Forelimb muscle (tissue), 1 donor: Measurements from ENCODE around the gene STK32A. TPM values are rescaled to one million over a fixed set of nuclear protein-coding genes. Genes with fewer than 3 reads are reported as not detected.

Experiments used
- DNase-seq: peaks from one replicate; pipeline ENCODE4 v3.0.0-alpha.2; 2013; ENCODE audit warnings: low read depth
- polyA plus RNA-seq: library from polyadenylated mRNA; unstranded; fragments of 120-200 nt; gene quantifications from one replicate; pipeline ENCODE4 v1.2.1, GENCODE V29; 2013; ENCODE audit not compliant: insufficient read length

The STK32A gene
- polyA plus RNA-seq, 1 donor, result 0.27 TPM

GRCh38 chr5:147259837-147260236 lies 25.0 kb downstream of the STK32A start:
- no peak for DNase-seq

GRCh38 chr5:147267082-147267832 lies 32.4 kb downstream of the STK32A start:
- no peak for DNase-seq

GRCh38 chr5:147276497-147276896 lies 41.7 kb downstream of the STK32A start:
- DNase-seq, result no peak

GRCh38 chr5:147286296-147286695 lies 51.5 kb downstream of the STK32A start:
- DNase-seq, result no peak

- no peak for DNase-seq
Observed at GRCh38 chr5:147287110-147287509, 52.3 kb downstream of the STK32A start.

- DNase-seq, result no peak
Observed at GRCh38 chr5:147290261-147290660, 55.4 kb downstream of the STK32A start.

- no peak for DNase-seq
Observed at GRCh38 chr5:147303251-147303650, 68.4 kb downstream of the STK32A start.

GRCh38 chr5:147303976-147304375 lies 69.2 kb downstream of the STK32A start:
- DNase-seq, result no peak

GRCh38 chr5:147305147-147305546 lies 70.3 kb downstream of the STK32A start:
- no peak for DNase-seq

GRCh38 chr5:147306351-147306750 lies 71.5 kb downstream of the STK32A start:
- no peak for DNase-seq

- DNase-seq, result no peak
Observed at GRCh38 chr5:147307170-147307569, 72.3 kb downstream of the STK32A start.

- no peak for DNase-seq
Observed at GRCh38 chr5:147309621-147310020, 74.8 kb downstream of the STK32A start.

- DNase-seq, result no peak
Observed at GRCh38 chr5:147310059-147310704, 75.4 kb downstream of the STK32A start.

GRCh38 chr5:147317978-147318684 lies 83.3 kb downstream of the STK32A start:
- DNase-seq, result no peak

- no peak for DNase-seq
Observed at GRCh38 chr5:147321569-147321968, 86.7 kb downstream of the STK32A start.

GRCh38 chr5:147327421-147327820 lies 92.6 kb downstream of the STK32A start:
- DNase-seq, result no peak

GRCh38 chr5:147327905-147328304 lies 93.1 kb downstream of the STK32A start:
- DNase-seq, result no peak

- no peak for DNase-seq
Observed at GRCh38 chr5:147332658-147333057, 97.8 kb downstream of the STK32A start.

- no peak for DNase-seq
Observed at GRCh38 chr5:147336876-147337275, 102.0 kb downstream of the STK32A start.

- no peak for DNase-seq
Observed at GRCh38 chr5:147339313-147339712, 104.5 kb downstream of the STK32A start.

- DNase-seq, result no peak
Observed at GRCh38 chr5:147340941-147341340, 106.1 kb downstream of the STK32A start.

GRCh38 chr5:147341345-147341744 lies 106.5 kb downstream of the STK32A start:
- DNase-seq, result no peak

- DNase-seq, result no peak
Observed at GRCh38 chr5:147344861-147345260, 110.0 kb downstream of the STK32A start.
